ENCODE results near the gene PAPPA. TPM values are rescaled to one million over a fixed set of nuclear protein-coding genes. Genes with fewer than 3 reads are reported as not detected.
A peak's percentile ranks its signal among the peaks of the same experiment; 100 is the strongest.

Gene PAPPA
- total RNA-seq, 1 experiment from 2014 or later = 7.0 TPM

GRCh38 chr9:116334546-116335150 lies 181.1 kb downstream of the PAPPA start:
- Mint-ChIP-seq H3K27me3 (ENCODE audit: insufficient read depth, unreplicated experiment) (no peaks in the 10 kb centered on the region), H3K4me3 (ENCODE audit: unreplicated experiment) (no peak overlapping the region), H3K27ac (ENCODE audit: low read depth, unreplicated experiment) (no peak overlapping the region), H3K9me3 (ENCODE audit: unreplicated experiment) (no peaks in the 10 kb centered on the region), H3K4me1 (ENCODE audit: insufficient read depth, unreplicated experiment) (peaks cover 13% of the 10 kb centered on the region), H3K36me3 (ENCODE audit: insufficient read depth, unreplicated experiment) (peaks cover 5% of the 10 kb centered on the region)
- ChIA-PET POLR2A (interaction anchor here (1.2 kb wide), 1 partner anchor 10 kb away, joined by 3 read pairs; no protein-coding TSS in a partner anchor), CTCF (interaction anchor here (0.7 kb wide), 2 partner anchors 182 to 451 kb away, joined by 3 read pairs; no protein-coding TSS in a partner anchor)
- intact Hi-C loops (cut with micrococcal nuclease) = no loop called here
- no peak for DNase-seq (ENCODE audit: unreplicated experiment)
- no peak for TF ChIP-seq CTCF (IDR thresholded peaks at IDR 0.05; ENCODE audit: unreplicated experiment)
- no TSS peak for BruUV-seq (replicated peaks)

GRCh38 chr9:116335392-116335791 lies 181.8 kb downstream of the PAPPA start:
- H3K27me3 Mint-ChIP-seq (ENCODE audit: insufficient read depth, unreplicated experiment) = no peaks in the 10 kb centered on the region
- intact Hi-C loops (cut with micrococcal nuclease) = no loop called here
- no peak for DNase-seq (ENCODE audit: unreplicated experiment)
- no peak overlapping the region for H3K4me3 Mint-ChIP-seq (ENCODE audit: unreplicated experiment)
- POLR2A ChIA-PET = interaction anchor here (1.2 kb wide), 1 partner anchor 10 kb away, joined by 3 read pairs; no protein-coding TSS in a partner anchor
- no peak overlapping the region for H3K27ac Mint-ChIP-seq (ENCODE audit: low read depth, unreplicated experiment)
- CTCF ChIA-PET = interaction anchor here (0.7 to 0.9 kb wide), 3 partner anchors 71 to 452 kb away, joined by 3 read pairs; no protein-coding TSS in a partner anchor
- peaks cover 5% of the 10 kb centered on the region for H3K36me3 Mint-ChIP-seq (ENCODE audit: insufficient read depth, unreplicated experiment)
- peaks cover 13% of the 10 kb centered on the region for H3K4me1 Mint-ChIP-seq (ENCODE audit: insufficient read depth, unreplicated experiment)
- H3K9me3 Mint-ChIP-seq (ENCODE audit: unreplicated experiment) = no peaks in the 10 kb centered on the region
- TF ChIP-seq CTCF (IDR thresholded peaks at IDR 0.05; ENCODE audit: unreplicated experiment) = no peak
- no TSS peak for BruUV-seq (replicated peaks)

- intact Hi-C loops (cut with micrococcal nuclease) = no loop called here
- H3K27ac Mint-ChIP-seq (ENCODE audit: low read depth, unreplicated experiment) = peak overlapping the region; percentile 23
- TF ChIP-seq CTCF (IDR thresholded peaks at IDR 0.05; ENCODE audit: unreplicated experiment) = no peak
- peaks cover 5% of the 10 kb centered on the region for H3K36me3 Mint-ChIP-seq (ENCODE audit: insufficient read depth, unreplicated experiment)
- no peaks in the 10 kb centered on the region for H3K27me3 Mint-ChIP-seq (ENCODE audit: insufficient read depth, unreplicated experiment)
- peak; percentile 79 for DNase-seq (ENCODE audit: unreplicated experiment)
- POLR2A ChIA-PET = interaction anchor here (0.6 to 0.7 kb wide), 3 partner anchors 9 to 94 kb away, joined by 3 to 5 read pairs (median 3); no protein-coding TSS in a partner anchor
- H3K9me3 Mint-ChIP-seq (ENCODE audit: unreplicated experiment) = no peaks in the 10 kb centered on the region
- peaks cover 13% of the 10 kb centered on the region for H3K4me1 Mint-ChIP-seq (ENCODE audit: insufficient read depth, unreplicated experiment)
- H3K4me3 Mint-ChIP-seq (ENCODE audit: unreplicated experiment) = no peak overlapping the region
- no TSS peak for BruUV-seq (replicated peaks)
- CTCF ChIA-PET = interaction anchor here (0.6 to 0.9 kb wide), 2 partner anchors 23 to 72 kb away, joined by 3 to 4 read pairs; no protein-coding TSS in a partner anchor
Measured at GRCh38 chr9:116336133-116336862, 182.7 kb downstream of the PAPPA start.

GRCh38 chr9:116337015-116337414 lies 183.4 kb downstream of the PAPPA start:
- peak; percentile 47 for DNase-seq (ENCODE audit: unreplicated experiment)
- intact Hi-C loops (cut with micrococcal nuclease) = no loop called here
- TF ChIP-seq CTCF (IDR thresholded peaks at IDR 0.05; ENCODE audit: unreplicated experiment) = no peak
- H3K27me3 Mint-ChIP-seq (ENCODE audit: insufficient read depth, unreplicated experiment) = no peaks in the 10 kb centered on the region
- CTCF ChIA-PET = no interaction called here
- no peak overlapping the region for H3K27ac Mint-ChIP-seq (ENCODE audit: low read depth, unreplicated experiment)
- H3K4me3 Mint-ChIP-seq (ENCODE audit: unreplicated experiment) = no peak overlapping the region
- POLR2A ChIA-PET = interaction anchor here (0.6 to 0.7 kb wide), 2 partner anchors 8 to 93 kb away, joined by 3 to 5 read pairs; no protein-coding TSS in a partner anchor
- H3K9me3 Mint-ChIP-seq (ENCODE audit: unreplicated experiment) = no peaks in the 10 kb centered on the region
- BruUV-seq (replicated peaks) = no TSS peak
- peaks cover 13% of the 10 kb centered on the region for H3K4me1 Mint-ChIP-seq (ENCODE audit: insufficient read depth, unreplicated experiment)
- H3K36me3 Mint-ChIP-seq (ENCODE audit: insufficient read depth, unreplicated experiment) = peaks cover 5% of the 10 kb centered on the region
